HEK293T (cell line): Measurements from ENCODE around the gene CAVIN1.
"Not testable (repeated sequence)": the region's sequence is repeated elsewhere in the genome, so short reads cannot be mapped to it uniquely, and the experiment has no call there.

Experiments
- BHLHE40 ChIP-seq: fragments of 450-650 bp; IDR thresholded peaks from 2 replicates; pipeline ENCODE4 v1.6.1; 2016; ENCODE audit warnings: mild to moderate bottlenecking, moderate library complexity, borderline replicate concordance
- FOXK2 ChIP-seq: fragments of 450-650 bp; IDR thresholded peaks from 2 replicates; pipeline ENCODE4 v1.6.1; 2016; ENCODE audit warnings: mild to moderate bottlenecking
- L3MBTL2 ChIP-seq: fragments of 450-650 bp; conservative IDR thresholded peaks from 2 replicates; pipeline ENCODE4 v1.6.1; 2016; ENCODE audit warnings: mild to moderate bottlenecking
- LEF1 ChIP-seq: fragments of 450-650 bp; IDR thresholded peaks from 2 replicates; pipeline ENCODE4 v1.6.1; 2017; ENCODE audit warnings: mild to moderate bottlenecking, borderline replicate concordance
- SP1 ChIP-seq: fragments of 450-650 bp; IDR thresholded peaks from 2 replicates; pipeline ENCODE4 v1.6.1; 2017
- SUZ12 ChIP-seq: fragments of 450-650 bp; IDR thresholded peaks from 2 replicates; pipeline ENCODE4 v1.6.1; 2016; ENCODE audit warnings: mild to moderate bottlenecking
- TF ChIP-seq, protein P1 (sequence below): fragments of 450-650 bp; IDR thresholded peaks from 2 replicates; pipeline ENCODE4 v1.6.1; 2016

DNA sequence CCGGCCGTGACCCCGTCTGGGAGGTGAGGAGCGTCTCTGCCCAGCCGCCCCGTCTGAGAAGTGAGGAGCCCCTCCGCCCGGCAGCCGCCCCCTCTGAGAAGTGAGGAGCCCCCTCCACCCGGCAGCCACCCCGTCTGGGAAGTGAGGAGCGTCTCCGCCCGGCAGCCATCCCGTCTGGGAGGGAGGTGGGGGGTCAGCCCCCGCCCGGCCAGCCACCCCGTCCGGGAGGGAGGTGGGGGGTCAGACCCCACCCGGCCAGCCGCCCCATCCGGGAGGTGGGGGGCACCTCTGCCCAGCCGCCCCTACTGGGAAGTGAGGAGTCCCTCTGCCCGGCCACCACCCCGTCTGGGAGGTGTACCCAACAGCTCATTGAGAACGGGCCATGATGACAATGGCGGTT, 26.1 kb upstream of the CAVIN1 start:
- TF ChIP-seq BHLHE40, SP1, LEF1, FOXK2, L3MBTL2, SUZ12: not testable (repeated sequence)
- TF ChIP-seq, protein P1, sequence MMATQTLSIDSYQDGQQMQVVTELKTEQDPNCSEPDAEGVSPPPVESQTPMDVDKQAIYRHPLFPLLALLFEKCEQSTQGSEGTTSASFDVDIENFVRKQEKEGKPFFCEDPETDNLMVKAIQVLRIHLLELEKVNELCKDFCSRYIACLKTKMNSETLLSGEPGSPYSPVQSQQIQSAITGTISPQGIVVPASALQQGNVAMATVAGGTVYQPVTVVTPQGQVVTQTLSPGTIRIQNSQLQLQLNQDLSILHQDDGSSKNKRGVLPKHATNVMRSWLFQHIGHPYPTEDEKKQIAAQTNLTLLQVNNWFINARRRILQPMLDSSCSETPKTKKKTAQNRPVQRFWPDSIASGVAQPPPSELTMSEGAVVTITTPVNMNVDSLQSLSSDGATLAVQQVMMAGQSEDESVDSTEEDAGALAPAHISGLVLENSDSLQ = not testable (repeated sequence)
